ENCODE data around the gene GNG12. TPM values are rescaled to one million over a fixed set of nuclear protein-coding genes. Genes with fewer than 3 reads are reported as not detected.

Gene GNG12
- total RNA-seq, 1 donor from 2014 or later: 18.5 TPM

DNA sequence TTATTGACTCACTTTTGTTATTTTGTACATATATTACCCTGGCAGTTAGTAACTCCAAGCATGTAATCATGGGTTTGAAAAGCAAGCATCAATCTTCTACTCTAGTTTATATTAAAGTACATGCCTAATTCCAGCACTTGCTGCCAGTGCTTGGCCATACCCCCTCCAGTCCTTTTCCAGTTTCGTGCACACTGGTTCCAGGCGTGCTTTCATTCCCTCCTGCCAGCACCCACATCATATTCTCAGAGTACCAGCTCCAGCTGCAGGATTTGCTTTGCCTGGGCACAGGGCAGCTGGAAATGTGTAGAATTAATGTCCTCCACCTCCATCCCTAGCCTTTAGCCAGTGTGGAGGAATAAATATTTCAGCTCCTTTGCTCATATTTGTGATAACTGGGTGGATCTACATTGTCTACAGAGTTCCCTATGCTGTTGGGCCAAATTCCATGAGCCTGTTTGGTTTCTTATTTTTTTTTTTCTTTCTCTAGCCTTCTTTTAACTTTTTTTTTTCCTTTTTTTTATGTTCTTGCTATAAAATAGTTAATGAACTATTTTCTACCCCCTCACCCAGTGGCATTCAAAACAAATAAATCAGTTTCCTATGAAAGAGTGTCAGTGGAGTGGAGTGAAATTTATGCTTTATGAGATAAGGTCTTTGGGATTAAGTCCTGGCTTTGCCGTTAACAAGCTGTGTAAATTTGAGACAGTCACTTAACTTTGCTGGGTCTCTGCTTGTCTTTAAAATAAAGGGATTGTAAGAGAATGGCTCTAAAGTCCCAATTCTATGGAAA is 2.6 kb upstream of the GNG12 start:
- DNase-seq (ENCODE audit: low read depth, low spot score): no peak
- H3K27me3 Mint-ChIP-seq (ENCODE audit: low read depth): peaks cover 53% of the 10 kb centered on the region
- peaks cover 16% of the 10 kb centered on the region for H3K4me1 Mint-ChIP-seq
- H3K4me3 Mint-ChIP-seq: peak overlapping the region; percentile 38
- TF ChIP-seq CTCF (conservative IDR thresholded peaks at IDR 0.05): no peak
- H3K9me3 Mint-ChIP-seq: no peaks in the 10 kb centered on the region
- H3K27ac Mint-ChIP-seq (ENCODE audit: unreplicated experiment): no peak overlapping the region
- no peaks in the 10 kb centered on the region for H3K36me3 Mint-ChIP-seq (ENCODE audit: low read depth)

GRCh38 chr1:67834246-67834877 is 1.1 kb upstream of the GNG12 start:
- H3K4me1 Mint-ChIP-seq: peaks cover 18% of the 10 kb centered on the region
- H3K36me3 Mint-ChIP-seq (ENCODE audit: low read depth): no peaks in the 10 kb centered on the region
- peak overlapping the region; percentile 99 for H3K4me3 Mint-ChIP-seq
- DNase-seq (ENCODE audit: low read depth, low spot score): no peak
- peaks cover 48% of the 10 kb centered on the region for H3K27me3 Mint-ChIP-seq (ENCODE audit: low read depth)
- no peaks in the 10 kb centered on the region for H3K9me3 Mint-ChIP-seq
- H3K27ac Mint-ChIP-seq (ENCODE audit: unreplicated experiment): no peak overlapping the region
- TF ChIP-seq CTCF (conservative IDR thresholded peaks at IDR 0.05): no peak

DNA sequence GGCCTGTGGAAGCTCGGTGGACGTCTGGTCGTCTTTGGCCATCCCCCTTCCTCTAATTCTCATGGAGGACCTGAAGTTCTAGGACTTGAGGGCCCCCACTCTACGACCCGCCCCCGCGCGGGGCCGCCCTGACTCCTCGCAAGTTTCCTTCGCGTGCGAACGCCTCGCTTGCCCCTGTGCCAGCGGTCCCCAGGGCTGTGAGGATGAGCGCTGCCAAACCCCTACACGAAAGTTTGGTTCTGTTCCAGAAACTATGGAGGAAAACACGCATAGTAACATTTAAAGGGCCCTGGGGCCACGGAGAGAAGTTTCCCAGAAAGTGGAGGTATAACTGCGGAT is 304 bp upstream of the GNG12 start:
- Mint-ChIP-seq H3K36me3 (ENCODE audit: low read depth) (no peaks in the 10 kb centered on the region), H3K4me1 (peaks cover 18% of the 10 kb centered on the region), H3K9me3 (no peaks in the 10 kb centered on the region), H3K27ac (ENCODE audit: unreplicated experiment) (no peak overlapping the region), H3K4me3 (peak overlapping the region; percentile 99), H3K27me3 (ENCODE audit: low read depth) (peaks cover 46% of the 10 kb centered on the region)
- no peak for DNase-seq (ENCODE audit: low read depth, low spot score)
- no peak for TF ChIP-seq CTCF (conservative IDR thresholded peaks at IDR 0.05)

GRCh38 chr1:67831850-67832513 is 1.3 kb downstream of the GNG12 start:
- peak; percentile 38 for DNase-seq (ENCODE audit: low read depth, low spot score)

More at GRCh38 chr1:67831850-67832513, 1.3 kb downstream of the GNG12 start:
- H3K27ac Mint-ChIP-seq (ENCODE audit: unreplicated experiment): peak overlapping the region; percentile 99
- no peak for TF ChIP-seq CTCF (conservative IDR thresholded peaks at IDR 0.05)
- peak overlapping the region; percentile 99 for H3K4me3 Mint-ChIP-seq
- H3K36me3 Mint-ChIP-seq (ENCODE audit: low read depth): no peaks in the 10 kb centered on the region
- peaks cover 37% of the 10 kb centered on the region for H3K27me3 Mint-ChIP-seq (ENCODE audit: low read depth)
- peaks cover 18% of the 10 kb centered on the region for H3K4me1 Mint-ChIP-seq
- no peaks in the 10 kb centered on the region for H3K9me3 Mint-ChIP-seq

Data from neural crest cell (in vitro differentiated cells).